ENCODE results near the gene SEC63.
"Not testable (repeated sequence)": the region's sequence is repeated elsewhere in the genome, so short reads cannot be mapped to it uniquely, and the experiment has no call there.

The SEC63 gene

GRCh38 chr6:107971181-107971580, 13.2 kb upstream of the SEC63 start:
- DNase-seq, result no peak

GRCh38 chr6:107970255-107970654, 12.2 kb upstream of the SEC63 start:
- DNase-seq, result no peak

- DNase-seq, result no peak
Measured at GRCh38 chr6:107968081-107968480, 10.1 kb upstream of the SEC63 start.

GRCh38 chr6:107965746-107966145, 7.7 kb upstream of the SEC63 start:
- no peak for DNase-seq

- DNase-seq, result no peak
Measured at GRCh38 chr6:107962723-107963122, 4.7 kb upstream of the SEC63 start.

DNA sequence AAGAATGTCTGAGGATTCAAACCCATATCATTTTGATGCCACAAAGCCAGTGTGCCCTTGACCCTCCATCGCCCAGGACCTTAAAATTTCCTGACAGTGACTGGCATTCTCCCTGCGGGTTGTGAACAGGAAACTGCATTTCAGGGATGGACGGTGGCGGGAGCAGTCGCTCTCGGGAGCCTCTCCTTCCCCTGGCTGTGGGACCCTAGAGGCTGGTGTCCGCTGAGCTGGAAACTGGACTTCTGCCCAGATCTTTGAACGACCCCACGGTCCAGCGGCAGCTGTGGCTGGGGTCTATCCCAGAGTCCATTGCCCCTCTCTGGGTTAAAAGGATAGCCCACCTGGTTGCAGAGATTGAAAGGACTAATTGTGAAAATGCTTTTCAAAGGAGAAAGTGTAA, 1.4 kb upstream of the SEC63 start:
- no peak for DNase-seq

GRCh38 chr6:107958689-107959362, 818 bp upstream of the SEC63 start:
- DNase-seq, result not testable (repeated sequence)

- peak; percentile 52 to 60 for DNase-seq
Measured at GRCh38 chr6:107957308-107957908, 600 bp downstream of the SEC63 start.

GRCh38 chr6:107956586-107957307, 1.3 kb downstream of the SEC63 start:
- DNase-seq, result no peak

DNA sequence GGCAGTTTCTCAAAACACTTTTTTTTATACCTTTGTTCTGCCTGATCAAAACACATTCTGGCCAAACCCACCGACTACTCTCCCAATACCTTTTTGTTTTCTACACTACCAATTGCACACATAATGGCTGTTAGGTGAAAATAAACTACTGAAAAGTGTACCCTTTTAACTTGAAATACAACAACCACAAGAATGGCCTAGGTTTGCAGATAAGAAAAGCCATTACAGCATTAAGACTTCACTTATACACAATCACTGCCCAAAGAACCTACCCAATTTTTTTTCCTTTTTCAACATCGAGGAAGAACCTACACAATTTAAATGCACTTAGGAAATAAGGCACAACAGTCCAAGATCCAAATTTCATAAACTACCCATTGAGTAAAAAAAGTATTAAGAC, 1.8 kb downstream of the SEC63 start:
- no peak for DNase-seq

GRCh38 chr6:107953858-107954414, 4.1 kb downstream of the SEC63 start:
- DNase-seq, result not testable (repeated sequence)

- DNase-seq, result no peak
Measured at GRCh38 chr6:107943626-107944439, 14.2 kb downstream of the SEC63 start.

GRCh38 chr6:107942142-107942541, 15.9 kb downstream of the SEC63 start:
- no peak for DNase-seq

DNA sequence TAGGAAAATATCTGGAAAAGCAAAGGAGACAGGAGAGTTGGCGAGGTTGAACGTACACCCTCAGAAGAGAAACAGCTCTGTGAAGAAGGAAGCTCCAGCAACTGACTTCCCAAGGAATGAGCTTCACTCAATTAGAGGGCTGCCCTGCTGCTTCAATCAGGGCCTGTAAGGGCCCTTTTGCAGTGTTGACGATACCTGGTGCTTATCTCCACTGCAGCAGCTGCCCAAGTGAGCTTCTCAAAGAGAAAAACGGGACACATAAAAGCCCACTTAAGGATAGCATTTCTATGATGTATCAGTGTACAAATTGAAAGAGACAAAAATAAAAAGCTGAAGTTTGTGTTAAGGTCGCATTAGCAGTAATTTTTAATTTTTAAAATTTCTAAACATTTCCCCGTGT, 16.4 kb downstream of the SEC63 start:
- no peak for DNase-seq

DNA sequence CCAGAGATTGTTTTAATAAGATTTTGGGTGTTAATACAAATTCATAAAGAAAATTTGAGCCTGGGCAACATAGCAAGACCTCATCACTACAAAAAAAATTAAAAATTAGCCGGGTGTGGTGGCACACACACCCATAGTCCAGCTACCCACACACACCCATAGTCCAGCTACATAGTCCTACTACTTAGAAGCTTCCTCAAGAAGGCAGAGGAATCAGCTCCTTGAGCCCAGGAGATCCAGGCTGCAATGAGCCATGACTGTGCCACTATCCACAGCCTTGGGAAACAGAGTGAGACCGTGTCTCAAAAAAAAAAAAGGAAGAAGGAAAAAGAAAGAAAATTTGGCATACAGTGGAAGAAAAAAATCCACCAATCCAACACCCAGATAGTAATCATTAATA, 16.8 kb downstream of the SEC63 start:
- no peak for DNase-seq

DNA sequence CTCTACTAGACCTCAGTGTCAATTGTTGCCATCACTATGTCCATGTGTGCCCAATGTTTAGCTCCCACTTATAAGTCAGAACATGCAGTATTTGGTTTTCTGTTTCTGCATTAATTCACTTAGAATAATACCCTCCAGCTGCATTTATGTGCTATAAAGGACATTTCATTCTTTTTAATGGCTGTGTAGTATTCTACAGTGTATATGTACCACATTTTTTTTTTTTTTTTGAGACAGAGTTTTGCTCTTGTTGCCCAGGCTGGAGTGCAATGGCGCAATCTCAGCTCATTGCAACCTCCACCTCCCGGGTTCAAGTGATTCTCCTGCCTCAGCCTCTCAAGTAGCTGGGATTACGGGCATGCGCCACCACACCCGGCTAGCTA, 21.1 kb downstream of the SEC63 start:
- DNase-seq, result not testable (repeated sequence)

GRCh38 chr6:107936162-107936909, 21.7 kb downstream of the SEC63 start:
- DNase-seq, result no peak

DNA sequence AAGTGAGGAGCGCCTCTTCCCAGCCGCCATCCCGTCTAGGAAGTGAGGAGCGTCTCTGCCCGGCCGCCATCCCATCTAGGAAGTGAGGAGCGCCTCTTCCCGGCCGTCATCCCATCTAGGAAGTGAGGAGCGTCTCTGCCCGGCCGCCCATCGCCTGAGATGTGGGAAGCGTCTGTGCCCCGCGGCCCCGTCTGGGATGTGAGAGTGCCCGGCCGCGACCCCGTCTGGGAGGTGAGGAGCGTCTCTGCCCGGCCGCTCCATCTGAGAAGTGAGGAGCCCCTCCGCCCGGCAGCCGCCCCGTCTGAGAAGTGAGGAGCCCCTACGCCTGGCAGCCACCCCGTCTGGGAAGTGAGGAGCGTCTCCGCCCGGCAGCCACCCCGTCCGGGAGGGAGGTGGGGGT, 23.8 kb downstream of the SEC63 start:
- not testable (repeated sequence) for DNase-seq

DNA sequence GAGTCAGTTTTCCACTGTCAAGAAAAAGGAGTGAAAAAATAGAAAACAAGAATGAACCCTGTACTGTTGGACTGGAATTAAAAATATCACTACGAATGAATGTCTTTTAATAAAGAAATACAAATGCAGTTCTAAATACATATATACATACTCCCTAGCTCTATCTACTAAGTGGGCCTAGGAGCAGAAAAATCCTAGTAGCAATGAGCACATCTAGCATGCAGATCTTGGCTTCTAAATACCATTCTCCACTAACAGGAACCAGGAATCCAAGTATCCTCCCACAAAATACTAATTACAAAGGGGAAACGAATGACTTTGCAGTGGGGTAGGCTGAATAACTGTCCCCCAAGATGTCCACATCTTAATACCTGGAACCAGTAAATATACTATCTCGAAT, 25.4 kb downstream of the SEC63 start:
- no peak for DNase-seq

DNA sequence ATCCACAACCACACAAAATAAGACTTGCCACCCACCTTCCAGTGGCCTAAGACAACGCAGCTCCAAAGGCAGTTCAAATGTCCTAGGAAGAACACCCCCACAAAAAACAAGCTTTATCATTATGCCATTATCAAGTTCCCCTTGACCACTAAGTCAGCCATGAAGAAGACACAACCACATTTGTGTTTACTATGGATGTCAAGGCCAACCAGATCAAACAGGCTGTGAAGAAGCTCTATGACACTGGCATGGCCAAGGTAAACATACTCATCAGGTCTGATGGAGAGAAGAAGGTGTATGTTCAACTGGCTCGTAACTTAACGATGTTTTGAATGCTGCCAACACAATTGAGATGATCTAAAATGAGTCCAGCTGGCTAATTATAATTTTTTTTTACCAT, 26.1 kb downstream of the SEC63 start:
- no peak for DNase-seq

DNA sequence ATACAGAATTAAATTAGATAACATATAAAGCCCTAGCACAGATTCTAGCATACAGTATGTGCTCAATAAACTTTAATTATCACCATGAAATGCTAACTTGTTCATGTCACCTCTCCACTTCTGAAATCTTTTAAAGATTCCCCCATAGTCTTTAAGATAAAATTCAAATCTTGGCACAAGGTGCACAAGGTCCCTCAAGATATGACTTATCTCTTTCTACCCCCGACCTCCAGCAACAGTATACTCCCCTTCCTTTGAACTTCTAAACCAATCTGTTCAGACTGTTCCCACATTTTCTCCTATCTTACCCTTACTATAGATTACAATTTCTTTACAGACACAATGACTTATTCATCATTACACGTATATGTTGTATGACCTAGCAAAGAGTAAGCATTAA, 29.0 kb downstream of the SEC63 start:
- DNase-seq, result no peak
